NCI-H2029 treated with DMSO at 0.1 percent for 48 hours (cell line): ENCODE data around the gene KIF24.
"Not testable (repeated sequence)": the region's sequence is repeated elsewhere in the genome, so short reads cannot be mapped to it uniquely, and the experiment has no call there.

Experiments
- DNase-seq: peaks from one replicate; lab custom pipeline; 2025; lab: John Stamatoyannopoulos, UW

KIF24 gene

GRCh38 chr9:34328987-34329832 is at the start of gene KIF24, which contains the start of gene NUDT2:
Gene KIF24 (minus strand): TSS chr9:34329268. CDS start chr9:34311346, 17,922 bp downstream.
Gene NUDT2 (plus strand): TSS chr9:34329569. CDS start chr9:34339040, 9,471 bp downstream.
- peak; percentile 99 for DNase-seq

GRCh38 chr9:34378376-34379060 is 49.5 kb upstream of the KIF24 start:
- no peak for DNase-seq

- DNase-seq = no peak
Observed at GRCh38 chr9:34377404-34377746, 48.3 kb upstream of the KIF24 start.

- peak; percentile 93 for DNase-seq
Observed at GRCh38 chr9:34376596-34377403, 47.7 kb upstream of the KIF24 start, which contains the start of gene MYORG. Gene MYORG (minus strand): TSS chr9:34376898. CDS start chr9:34372943, 3,955 bp downstream.

- no peak for DNase-seq
Observed at GRCh38 chr9:34375901-34376595, 47.0 kb upstream of the KIF24 start.

GRCh38 chr9:34374905-34375552 is 46.0 kb upstream of the KIF24 start:
- DNase-seq = no peak

- no peak for DNase-seq
Observed at GRCh38 chr9:34374339-34374738, 45.3 kb upstream of the KIF24 start.

- DNase-seq = no peak
Observed at GRCh38 chr9:34373749-34374148, 44.7 kb upstream of the KIF24 start.

GRCh38 chr9:34372467-34373011 is 43.5 kb upstream of the KIF24 start:
- DNase-seq = no peak

GRCh38 chr9:34371886-34372466 is 42.9 kb upstream of the KIF24 start:
- no peak for DNase-seq

- DNase-seq = no peak
Observed at GRCh38 chr9:34370970-34371880, 42.2 kb upstream of the KIF24 start.

GRCh38 chr9:34370335-34370969 is 41.4 kb upstream of the KIF24 start:
- no peak for DNase-seq

GRCh38 chr9:34369636-34370035 is 40.6 kb upstream of the KIF24 start:
- no peak for DNase-seq

- not testable (repeated sequence) for DNase-seq
Observed at GRCh38 chr9:34368796-34369195, 39.7 kb upstream of the KIF24 start.

GRCh38 chr9:34367751-34368410 is 38.8 kb upstream of the KIF24 start:
- not testable (repeated sequence) for DNase-seq

- DNase-seq = no peak
Observed at GRCh38 chr9:34366365-34366764, 37.3 kb upstream of the KIF24 start.

- DNase-seq = no peak
Observed at GRCh38 chr9:34365282-34365681, 36.2 kb upstream of the KIF24 start.

GRCh38 chr9:34363619-34364351 is 34.7 kb upstream of the KIF24 start:
- DNase-seq = no peak
